22Rv1 (cell line): Measurements from ENCODE around the gene MSMP.
A peak's percentile ranks its signal among the peaks of the same experiment; 100 is the strongest.

Experiments used
- H3K27ac ChIP-seq: fragments of 450-650 bp; 2 replicates; pipeline ENCODE4 v1.5.1; 2017
- ZFX ChIP-seq: fragments of 450-650 bp; IDR thresholded peaks from 2 replicates; pipeline ENCODE4 v1.6.1; 2017; ENCODE audit warnings: antibody characterized with exemption, borderline replicate concordance
- TF ChIP-seq, protein P1 (sequence below): fragments of 450-650 bp; IDR thresholded peaks from 2 replicates; pipeline ENCODE4 v1.5.1; 2017; ENCODE audit warnings: mild to moderate bottlenecking

The MSMP gene

DNA sequence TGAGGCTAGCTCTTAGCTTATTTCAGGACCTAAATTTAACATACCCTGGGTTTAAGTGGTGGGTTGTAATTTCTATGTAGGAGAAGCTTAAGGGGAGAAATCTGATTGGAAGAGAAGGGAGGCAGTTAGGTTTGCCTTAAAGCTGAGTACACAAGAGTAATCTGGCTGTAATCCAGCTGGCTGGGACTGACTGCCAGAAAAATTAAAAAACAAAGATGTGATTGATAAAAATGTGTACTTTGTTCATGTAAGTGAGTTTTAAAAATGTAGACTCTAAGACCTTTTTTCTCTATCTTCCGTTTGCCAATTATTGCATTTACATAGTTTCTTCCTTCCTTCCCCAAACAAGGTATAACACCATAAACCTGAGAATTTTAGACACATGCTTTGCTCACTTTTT is 17.5 kb upstream of the MSMP start:
- peak overlapping the region; percentile 85 for H3K27ac ChIP-seq
- TF ChIP-seq, protein P1, sequence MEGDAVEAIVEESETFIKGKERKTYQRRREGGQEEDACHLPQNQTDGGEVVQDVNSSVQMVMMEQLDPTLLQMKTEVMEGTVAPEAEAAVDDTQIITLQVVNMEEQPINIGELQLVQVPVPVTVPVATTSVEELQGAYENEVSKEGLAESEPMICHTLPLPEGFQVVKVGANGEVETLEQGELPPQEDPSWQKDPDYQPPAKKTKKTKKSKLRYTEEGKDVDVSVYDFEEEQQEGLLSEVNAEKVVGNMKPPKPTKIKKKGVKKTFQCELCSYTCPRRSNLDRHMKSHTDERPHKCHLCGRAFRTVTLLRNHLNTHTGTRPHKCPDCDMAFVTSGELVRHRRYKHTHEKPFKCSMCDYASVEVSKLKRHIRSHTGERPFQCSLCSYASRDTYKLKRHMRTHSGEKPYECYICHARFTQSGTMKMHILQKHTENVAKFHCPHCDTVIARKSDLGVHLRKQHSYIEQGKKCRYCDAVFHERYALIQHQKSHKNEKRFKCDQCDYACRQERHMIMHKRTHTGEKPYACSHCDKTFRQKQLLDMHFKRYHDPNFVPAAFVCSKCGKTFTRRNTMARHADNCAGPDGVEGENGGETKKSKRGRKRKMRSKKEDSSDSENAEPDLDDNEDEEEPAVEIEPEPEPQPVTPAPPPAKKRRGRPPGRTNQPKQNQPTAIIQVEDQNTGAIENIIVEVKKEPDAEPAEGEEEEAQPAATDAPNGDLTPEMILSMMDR, result no peak
- TF ChIP-seq ZFX, result no peak

DNA sequence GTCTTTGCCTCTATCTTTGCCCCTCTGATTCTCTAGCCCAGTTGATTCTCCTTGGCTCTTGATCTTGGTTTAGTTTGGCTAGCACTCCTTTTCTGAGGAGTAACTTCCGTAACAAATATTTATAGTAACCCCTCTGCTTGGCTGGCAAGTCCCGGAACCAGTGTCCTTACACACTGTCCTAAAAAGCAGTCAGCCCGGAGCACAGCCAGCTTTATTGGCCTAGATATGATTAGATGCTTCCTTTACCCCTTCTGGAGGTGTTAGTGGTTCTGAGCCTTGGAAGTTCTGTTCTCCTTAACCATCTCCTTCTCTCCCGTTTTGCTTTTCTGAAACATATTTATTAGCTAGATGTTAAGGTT is 17.0 kb upstream of the MSMP start:
- no peak for TF ChIP-seq ZFX
- TF ChIP-seq, protein P1, result no peak
- H3K27ac ChIP-seq, result peak overlapping the region; percentile 85

DNA sequence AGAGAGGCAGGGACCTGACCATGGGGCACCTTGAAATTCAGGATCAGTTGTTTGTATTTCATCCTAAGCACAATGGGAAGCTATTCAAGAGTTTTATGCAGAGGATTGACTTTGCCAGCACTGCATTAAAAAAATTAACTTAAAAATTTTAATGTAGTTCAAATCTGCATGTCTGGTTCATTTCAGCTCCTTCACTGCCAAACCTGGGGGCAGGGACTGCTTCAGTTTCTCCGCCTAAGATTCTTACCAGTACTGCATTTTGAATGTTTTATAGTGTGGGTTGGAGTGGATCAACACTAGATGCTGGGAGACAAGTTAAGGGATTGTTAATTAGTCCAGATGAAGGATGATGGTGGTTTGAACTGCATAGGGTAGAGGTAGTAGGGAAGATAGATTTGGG is 15.7 kb upstream of the MSMP start:
- TF ChIP-seq ZFX, result no peak
- TF ChIP-seq, protein P1, result no peak
- no peak overlapping the region for H3K27ac ChIP-seq

DNA sequence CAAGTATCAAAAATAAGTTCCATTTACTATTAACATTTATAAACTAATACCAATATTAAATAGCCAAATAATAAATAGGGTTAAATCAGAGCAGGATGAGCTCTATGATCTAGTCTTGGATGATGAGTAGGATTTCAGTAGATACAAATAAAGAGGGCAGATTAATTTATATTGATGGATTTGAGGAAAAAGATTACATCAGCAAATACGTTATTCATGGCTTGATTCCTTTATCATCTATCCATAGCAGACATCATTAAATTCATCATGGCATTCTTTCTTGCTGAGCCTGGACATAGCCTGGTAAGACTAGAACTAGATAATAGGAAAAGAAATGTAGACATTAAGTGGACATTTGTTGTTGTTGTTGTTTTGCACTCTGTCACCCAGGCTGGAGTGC is 13.4 kb upstream of the MSMP start:
- H3K27ac ChIP-seq, result no peak overlapping the region
- TF ChIP-seq, protein P1, result no peak
- no peak for TF ChIP-seq ZFX

DNA sequence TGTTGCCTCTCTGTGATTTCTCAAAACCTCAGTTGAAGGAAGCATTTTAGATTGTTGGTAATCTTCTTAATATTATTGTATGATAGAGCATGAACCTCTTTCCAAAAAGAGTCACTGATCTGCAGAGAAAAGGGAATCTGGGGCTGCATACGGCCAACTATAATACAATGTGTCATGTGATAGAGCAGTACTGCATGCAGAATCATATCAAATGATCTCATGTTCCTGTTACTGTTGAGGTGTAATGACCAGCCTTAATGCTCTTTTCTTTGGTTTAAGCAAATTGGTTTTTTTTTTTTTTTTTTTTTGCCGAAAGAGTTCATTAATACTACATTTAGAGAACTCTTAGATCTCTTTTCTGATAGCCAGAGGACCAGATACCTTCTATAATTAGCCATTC is 12.9 kb upstream of the MSMP start:
- TF ChIP-seq, protein P1, result no peak
- no peak for TF ChIP-seq ZFX
- no peak overlapping the region for H3K27ac ChIP-seq

DNA sequence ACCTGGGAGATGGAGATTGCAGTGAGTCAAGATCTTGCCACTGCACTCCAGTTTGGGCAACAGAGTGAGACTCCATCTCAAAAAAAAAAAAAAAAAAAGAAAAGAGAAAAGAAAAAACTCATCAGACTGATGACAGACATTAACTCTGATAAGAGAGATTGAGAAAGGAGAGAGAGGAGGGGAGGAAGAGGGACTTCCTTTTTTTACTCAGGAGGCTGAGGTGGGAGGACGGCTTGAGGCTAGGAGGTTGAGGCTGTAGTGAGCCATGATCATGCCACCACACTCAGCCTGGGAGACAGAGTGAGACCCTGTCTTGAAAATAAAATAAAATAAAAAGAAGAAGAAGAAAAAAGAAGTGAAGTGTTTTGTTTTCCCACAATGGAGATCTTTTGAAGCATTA is 9.7 kb upstream of the MSMP start:
- no peak overlapping the region for H3K27ac ChIP-seq
- TF ChIP-seq ZFX, result no peak
- TF ChIP-seq, protein P1, result no peak

DNA sequence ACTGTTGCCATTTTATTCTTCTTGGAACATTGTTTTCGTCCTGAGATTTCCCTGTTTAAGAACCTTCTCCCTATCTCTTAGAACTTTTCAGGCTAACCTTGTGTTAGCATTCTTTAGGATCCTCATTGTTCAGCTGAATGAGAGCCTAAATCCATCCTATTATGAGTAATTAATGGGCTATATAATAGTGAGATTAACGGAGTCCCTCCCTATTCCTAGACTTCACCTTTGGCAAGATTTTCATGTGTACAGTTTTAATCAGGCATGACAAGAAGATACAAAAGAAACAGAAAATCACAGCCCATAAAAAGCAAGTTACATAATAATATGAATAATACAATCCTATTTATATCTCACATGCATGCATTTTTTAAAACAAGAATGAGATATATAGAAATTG is 9.1 kb upstream of the MSMP start:
- H3K27ac ChIP-seq, result no peak overlapping the region
- TF ChIP-seq, protein P1, result no peak
- no peak for TF ChIP-seq ZFX

DNA sequence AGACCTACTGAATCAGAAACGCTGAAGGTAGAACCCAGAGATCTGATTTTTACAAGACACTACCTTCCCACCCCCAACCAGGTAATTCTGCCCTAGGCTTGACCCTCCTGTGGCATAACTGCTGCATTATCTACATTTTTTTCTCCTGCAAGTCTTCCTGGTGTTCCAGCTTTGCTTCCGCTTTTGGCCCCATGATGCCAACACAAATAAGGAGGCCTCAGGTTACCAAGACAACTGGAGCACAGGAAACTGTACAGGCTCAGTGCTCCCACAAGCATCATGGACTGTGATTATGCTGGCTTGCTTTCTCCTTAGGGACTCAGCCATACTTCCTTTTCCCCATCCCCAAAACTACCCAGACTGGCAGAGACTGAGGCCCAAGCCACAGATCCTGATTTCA is 6.6 kb upstream of the MSMP start:
- no peak overlapping the region for H3K27ac ChIP-seq

More for the DNA sequence above, 6.6 kb upstream of the MSMP start:
- TF ChIP-seq, protein P1, result no peak
- no peak for TF ChIP-seq ZFX
